Measurements from ENCODE around the gene TDP2.

DNA sequence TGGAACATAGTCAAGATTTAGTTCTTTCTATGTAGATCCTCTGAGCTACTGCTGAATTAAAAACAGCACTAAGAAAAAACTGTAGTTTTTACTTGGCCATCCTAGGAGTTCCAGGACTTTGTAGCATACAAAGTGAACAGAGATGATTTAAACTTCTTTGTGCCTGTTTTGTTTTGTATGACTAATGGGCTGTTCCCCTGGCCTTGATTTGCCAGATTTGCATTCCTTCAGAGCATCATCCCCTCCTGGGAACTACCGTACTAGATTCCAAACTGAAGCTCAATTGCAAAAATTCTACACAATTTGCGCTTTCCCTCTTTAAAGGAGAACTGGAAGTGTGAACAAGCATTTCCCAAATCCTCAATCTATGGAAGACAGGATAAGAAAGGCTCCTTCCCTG lies 23.3 kb upstream of the TDP2 start:
- TF ChIP-seq, protein P1, sequence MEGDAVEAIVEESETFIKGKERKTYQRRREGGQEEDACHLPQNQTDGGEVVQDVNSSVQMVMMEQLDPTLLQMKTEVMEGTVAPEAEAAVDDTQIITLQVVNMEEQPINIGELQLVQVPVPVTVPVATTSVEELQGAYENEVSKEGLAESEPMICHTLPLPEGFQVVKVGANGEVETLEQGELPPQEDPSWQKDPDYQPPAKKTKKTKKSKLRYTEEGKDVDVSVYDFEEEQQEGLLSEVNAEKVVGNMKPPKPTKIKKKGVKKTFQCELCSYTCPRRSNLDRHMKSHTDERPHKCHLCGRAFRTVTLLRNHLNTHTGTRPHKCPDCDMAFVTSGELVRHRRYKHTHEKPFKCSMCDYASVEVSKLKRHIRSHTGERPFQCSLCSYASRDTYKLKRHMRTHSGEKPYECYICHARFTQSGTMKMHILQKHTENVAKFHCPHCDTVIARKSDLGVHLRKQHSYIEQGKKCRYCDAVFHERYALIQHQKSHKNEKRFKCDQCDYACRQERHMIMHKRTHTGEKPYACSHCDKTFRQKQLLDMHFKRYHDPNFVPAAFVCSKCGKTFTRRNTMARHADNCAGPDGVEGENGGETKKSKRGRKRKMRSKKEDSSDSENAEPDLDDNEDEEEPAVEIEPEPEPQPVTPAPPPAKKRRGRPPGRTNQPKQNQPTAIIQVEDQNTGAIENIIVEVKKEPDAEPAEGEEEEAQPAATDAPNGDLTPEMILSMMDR (conservative IDR thresholded peaks at IDR 0.05 in 1 of 2, IDR thresholded peaks at IDR 0.05 in 1 of 2; ENCODE audit: low read depth in 1 of 2, low read length in 2 of 2) = no peak
- TF ChIP-seq EZH2 (IDR thresholded peaks at IDR 0.05; ENCODE audit: low read length, missing control alignments) = no peak

Measured in fibroblast of lung (primary cell).